GM19035 (cell line): Measurements from ENCODE around the gene HOXC4.
"Not testable (repeated sequence)": the region's sequence is repeated elsewhere in the genome, so short reads cannot be mapped to it uniquely, and the experiment has no call there.

Experiments
- ATAC-seq: cut with Tn5 transposase; IDR thresholded peaks from one replicate; pipeline ENCODE4 v1.9.1; 2021; ENCODE audit not compliant: unreplicated experiment

HOXC4 gene

GRCh38 chr12:54053003-54053750 is 458 bp upstream of the HOXC4 start:
- ATAC-seq: peak; percentile 76

- no peak for ATAC-seq
These were observed 1.1 kb downstream of the HOXC4 start for GRCh38 chr12:54054742-54055194.

GRCh38 chr12:54055552-54055951 is 1.9 kb downstream of the HOXC4 start:
- ATAC-seq: no peak

DNA sequence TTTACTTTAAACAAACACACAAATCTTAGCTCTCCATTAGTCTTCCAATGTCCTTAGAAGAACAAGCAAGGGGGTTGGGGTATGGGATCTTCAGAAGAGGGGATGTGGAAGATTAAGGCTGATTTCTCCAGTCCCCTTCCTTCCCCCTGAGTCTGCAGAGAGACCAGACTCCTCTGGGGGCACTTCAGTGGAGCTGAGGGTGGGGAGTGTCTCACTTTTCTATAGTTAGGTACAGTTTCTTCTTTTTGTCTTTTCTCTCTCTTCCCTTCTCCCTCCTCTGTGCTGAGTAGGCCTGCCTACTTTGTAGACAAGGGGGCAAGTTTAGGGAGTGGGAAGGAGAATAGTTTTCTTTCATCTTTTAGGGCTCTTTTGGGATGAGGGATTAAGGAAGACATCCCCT is 2.5 kb downstream of the HOXC4 start:
- ATAC-seq: no peak

DNA sequence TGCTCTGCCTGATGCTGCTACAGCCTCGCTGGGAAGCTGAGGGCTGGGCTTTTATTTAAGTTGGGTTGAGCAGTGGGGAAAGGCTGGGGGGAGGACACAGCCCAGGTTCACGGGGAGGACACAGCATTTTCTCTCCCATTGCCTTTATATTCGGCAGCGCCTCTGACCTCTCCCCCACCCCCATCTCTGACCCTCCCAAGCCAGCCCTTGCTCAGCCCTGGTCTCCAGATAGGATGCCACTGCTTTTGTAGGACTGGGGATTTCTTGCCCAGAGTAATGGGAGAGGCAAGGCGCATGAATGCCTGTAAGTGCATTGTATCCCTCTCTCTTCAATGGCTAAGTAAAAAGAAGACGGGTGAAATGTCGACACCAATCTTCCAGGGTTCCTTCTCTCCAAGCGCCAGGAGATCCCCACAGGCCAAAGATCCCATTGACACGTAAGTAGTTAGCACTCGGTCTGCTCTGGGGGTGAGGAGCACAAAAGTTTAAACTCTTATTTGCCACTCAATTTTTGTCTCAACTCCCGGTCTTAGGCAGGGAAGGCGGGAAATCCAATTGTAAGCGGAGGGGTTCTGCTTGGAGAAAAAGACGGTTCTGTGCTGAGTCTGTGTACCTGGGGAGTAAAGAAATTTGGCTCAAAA is 4.6 kb downstream of the HOXC4 start:
- ATAC-seq: no peak

- no peak for ATAC-seq
These were observed 6.0 kb downstream of the HOXC4 start for GRCh38 chr12:54059668-54060067.

DNA sequence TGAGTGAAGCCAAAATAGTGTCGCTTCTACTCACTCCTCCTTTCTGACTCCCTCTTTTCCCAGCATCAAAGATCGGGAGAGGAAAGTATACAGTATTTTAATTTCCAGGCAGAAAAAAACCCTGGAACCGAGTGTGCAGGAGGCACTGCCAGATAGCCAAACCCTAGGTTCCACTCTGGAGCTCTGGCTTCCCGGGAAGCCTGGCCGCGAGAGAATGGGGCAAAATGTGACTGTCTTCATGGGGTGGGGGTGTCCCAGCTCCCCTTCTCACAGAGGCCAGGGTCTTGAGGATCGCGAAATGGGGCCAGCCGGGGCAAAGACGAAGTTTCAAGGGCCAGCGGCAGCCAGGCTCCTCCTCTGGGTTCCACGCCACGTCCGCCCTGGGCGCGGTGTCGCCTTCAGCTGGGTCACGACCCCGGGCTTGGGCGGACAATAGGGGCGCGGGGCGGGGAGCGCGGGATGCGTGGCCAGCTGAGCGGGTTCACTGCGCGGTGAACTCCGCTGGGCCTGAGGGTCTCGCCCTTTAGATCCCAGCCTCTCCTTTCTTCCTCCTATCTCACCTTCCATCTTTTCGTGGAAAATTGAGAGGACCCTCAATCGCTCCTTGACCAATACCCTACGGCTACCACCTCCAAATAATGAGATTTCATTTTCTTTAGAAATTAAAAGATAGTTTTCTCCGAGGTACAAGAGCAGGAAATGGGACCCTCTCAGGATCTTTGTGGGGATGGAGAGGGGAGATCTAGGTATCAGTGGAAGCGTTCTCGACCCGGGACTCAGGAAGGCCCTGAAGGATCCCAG is 6.7 kb downstream of the HOXC4 start:
- no peak for ATAC-seq

DNA sequence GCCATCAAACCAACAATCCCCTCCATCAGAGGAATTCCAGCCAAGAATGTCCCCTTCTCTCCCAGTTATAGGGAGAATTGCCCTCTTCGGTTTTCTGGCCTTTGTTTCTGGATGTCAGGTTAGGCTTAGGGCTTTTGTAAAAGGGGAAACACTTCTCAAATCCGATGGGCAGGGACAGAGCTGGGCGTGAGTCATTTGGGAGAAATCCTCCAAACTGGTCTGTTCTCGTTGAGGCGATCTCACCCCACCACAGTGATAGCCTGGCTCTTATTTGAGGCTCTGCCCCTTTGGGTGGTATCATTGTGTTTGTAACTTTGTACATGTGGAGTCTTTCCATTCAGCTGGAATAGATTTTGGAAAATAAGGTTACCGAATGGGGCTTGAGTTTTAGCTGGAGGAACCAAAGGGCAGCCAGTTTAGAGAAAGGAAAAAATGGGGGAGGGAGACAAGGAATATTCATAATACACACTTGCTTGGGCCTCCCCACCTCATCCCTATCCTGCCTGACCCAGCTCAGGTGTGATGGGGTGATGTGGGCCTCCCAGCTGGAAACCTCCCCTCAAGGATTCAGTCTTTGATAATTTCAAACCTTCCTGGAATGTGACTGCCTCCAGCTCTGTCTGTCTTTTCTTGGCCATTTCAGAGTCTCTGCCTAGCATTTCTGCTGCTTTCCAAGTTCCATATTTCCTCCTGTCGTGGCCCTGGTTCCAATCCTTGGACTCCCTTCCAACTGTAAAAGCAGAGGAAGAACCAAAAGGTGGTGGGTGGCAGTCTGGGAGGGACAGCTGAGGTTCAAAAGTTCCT is 7.5 kb downstream of the HOXC4 start:
- no peak for ATAC-seq

DNA sequence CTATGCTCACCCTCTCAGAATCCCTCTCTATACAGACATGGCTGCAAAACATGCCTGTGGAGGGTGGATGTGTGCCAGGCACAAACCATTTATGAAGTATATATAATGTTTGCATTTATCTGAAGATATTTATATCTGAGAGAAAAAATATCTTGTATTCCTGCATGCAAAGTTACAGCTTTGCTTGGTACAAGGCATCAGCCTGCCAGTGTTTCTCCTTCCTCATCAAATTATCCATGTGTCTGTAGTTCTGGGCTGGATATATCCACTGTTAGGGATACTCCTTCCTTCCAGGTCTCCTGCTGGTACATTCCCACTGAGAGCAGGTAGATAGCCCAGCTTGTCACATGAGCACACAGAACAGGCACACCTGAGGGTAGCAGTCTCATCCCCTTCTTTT is 12.0 kb downstream of the HOXC4 start:
- ATAC-seq: no peak

DNA sequence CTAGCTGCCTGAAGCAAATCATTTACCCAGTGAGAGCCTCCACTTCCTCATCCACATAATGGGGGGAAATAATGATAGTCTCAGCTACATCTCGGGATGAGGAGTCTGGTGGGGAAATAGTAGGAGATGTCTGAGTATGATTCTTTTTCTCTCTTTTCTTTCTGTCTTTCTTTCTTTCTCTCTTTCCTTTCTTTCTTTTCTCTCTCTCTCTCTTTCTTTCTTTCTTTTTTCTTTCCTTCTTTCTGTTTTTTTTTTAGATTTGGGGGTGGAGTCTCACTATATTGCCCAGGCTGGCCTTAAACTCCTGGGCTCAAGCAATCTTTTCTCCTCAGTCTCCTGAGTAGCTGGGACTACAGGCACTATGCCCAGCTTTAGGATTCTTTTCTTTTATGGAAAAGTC is 12.8 kb downstream of the HOXC4 start:
- ATAC-seq: no peak

DNA sequence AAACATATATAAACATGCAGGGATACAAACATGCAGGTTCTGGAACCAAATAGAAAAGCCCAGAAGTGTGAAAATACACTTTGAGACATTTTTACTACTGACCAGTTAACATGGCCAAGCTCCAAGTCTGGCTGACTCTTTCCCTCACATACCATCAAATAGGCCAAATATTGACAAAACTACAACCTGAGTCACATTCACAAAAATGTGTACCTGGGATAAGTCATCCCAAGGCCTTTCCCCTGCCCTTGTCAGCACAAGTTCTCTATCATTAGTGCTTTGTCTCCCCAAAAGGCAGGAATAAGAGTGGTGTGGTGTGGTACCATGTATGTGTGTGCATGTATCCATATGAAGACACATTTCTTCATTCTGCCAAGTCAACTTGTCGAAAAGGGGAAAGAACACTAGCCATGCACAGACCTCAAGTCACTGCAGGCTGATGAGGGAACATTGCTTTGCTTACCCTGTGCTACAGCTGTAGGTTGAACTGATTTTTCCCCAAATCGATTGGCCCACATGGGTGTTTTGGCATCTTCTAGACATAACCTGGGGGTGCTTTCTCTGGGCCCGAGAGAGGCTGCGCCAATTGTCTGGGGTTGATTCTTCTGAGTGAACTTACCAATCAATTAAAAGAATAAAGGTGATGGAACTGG is 14.9 kb downstream of the HOXC4 start:
- ATAC-seq: no peak

- ATAC-seq: no peak
These were observed 18.3 kb downstream of the HOXC4 start for GRCh38 chr12:54071942-54072341.

GRCh38 chr12:54074308-54074707 is 20.7 kb downstream of the HOXC4 start:
- ATAC-seq: no peak

DNA sequence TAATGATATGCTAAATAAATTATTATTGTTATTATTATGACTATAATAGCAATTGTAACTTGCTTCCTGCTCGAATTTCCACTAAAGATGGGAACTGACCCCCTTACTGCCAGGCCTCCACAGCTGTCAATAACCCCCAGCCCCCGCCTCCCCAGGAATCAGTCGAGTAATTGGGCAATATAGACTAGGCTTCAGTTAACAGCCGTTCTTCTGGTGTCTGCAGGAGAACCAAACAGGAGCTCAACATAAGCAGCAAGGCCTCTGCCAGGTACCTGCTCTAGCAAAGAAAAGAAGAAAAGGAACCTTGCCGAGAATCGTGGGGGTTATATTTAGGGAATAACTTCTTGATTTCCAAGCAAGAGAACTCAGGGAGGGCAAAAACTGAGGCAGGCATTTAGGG is 21.8 kb downstream of the HOXC4 start:
- no peak for ATAC-seq

- no peak for ATAC-seq
These were observed 22.3 kb downstream of the HOXC4 start for GRCh38 chr12:54075974-54076373.

DNA sequence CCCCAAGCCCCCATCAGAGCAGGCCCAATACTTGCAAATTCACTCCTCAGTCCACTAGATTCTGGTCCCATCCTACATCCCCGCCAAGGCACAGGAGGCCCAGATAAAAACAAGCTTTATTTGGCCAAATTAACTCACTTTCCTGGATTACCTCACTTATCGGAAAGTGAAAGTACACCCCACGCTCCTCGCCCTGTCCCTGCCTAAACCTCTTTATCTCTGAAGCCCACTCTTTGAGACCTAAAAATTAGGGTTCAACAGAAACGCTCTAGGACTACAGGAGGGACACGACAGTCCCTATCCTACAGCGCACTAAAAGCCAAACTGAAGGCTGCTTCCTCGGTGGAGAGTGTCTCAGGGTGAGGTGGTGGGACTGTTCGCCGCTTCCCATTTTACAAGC is 24.2 kb downstream of the HOXC4 start:
- ATAC-seq: not testable (repeated sequence)

DNA sequence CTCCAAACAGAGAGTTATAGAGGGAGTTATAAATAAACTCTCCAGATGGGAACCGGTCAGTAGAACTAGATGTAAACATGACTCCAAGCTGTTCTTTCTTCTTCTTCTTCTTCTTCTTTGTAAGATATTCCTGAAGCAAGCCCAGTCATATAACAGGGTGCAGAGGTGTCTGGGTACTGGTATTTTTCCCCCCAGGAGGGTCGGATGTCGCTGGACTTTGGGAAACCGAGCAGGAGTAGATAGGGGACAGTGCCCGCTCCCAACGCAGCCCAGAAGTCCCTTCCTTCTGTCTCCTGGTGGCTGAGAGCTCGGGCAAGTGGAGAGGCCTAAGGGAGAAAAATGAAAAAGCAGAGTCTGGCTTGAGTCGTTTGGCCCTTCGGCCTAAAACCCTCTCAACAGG is 25.5 kb downstream of the HOXC4 start:
- ATAC-seq: not testable (repeated sequence)

DNA sequence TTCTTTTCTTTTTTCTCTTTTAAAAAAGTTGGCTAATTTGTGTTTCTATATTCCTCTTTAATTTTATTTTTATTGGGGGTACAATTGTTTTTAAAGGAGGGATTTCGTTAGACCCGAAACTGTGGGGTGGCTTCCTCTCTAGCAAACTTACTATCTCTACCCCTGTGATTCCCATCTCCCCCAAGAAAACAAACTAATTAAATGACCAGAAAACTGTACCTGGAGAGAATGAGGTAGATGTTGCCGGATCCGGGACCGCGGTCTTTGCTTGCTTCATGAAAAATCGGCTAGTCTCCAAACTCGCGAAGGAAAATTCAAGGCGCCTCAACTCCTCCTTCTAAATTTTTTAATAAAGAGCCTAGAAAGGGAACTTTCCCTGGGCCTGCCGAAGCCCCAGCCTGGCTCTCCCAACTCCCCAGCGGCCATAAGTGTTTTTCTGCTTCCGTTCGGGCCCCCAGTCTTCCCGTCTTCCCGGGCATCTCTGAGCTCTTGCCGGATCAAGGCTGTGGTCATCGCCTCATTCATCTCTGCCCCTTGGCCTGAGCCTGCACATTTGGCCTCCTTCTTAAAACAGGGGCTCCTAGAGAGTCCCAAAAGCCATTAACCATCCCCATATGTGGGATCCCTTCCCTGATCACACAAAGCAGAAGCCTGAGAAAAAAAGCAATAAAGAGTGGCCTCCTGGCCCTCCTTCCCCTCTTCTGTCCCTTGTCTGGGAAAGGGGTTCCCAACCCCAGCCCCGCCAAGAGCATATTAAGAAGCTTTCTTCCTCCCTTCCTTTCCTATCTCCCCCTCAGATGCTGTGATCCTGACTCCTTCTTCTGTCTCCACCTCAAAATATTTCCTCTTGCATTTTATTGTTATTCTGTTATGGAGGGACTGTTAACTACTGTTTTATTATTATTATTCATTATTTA is 26.6 kb downstream of the HOXC4 start:
- ATAC-seq: not testable (repeated sequence)

DNA sequence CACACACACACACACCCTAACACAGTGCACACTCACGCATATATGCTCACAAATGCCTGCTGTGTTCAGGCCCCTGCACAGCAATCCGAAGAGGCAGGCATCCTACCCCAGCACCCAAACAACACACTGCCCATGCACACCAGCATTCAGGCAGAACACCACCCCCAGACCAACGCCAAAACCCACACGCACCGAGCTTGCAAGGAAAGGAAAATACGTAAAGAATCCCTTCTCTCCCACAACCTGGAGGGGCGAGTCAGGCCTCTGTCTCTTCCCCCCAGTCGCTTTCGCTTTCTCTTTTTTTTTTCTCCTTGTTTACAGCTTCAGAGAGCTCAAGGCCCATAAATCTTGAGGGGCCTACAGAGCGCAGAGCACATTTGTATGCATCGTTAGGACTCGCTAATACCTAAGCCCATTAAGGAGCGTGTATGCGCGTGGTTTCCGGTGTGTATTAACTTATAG is 27.4 kb downstream of the HOXC4 start:
- ATAC-seq: not testable (repeated sequence)
